ENCODE measurements around the gene ANK3. TPM values are rescaled to one million over a fixed set of nuclear protein-coding genes. Genes with fewer than 3 reads are reported as not detected.

The ANK3 gene
- total RNA-seq, 1 donor from 2014 or later, result 12.6 TPM

DNA sequence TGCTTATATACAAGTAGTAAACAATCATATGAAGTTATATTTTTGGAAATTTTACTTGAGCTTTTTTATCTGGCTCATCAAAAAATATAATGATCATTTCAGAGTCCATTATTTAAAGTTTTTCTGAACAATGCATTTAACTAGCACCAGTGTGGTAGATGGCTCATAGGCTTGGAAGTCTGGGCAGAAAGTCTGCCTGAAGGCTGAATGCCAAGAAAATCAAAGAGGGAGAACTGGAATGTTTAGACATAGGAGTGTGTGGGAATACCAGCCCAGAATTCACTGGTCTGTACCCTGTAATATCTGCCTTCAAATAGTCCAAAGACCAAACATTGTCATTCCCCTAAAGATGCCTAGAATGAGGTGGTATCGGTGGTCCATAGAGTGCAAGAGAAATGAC, 40.3 kb upstream of the ANK3 start:
- Mint-ChIP-seq H3K4me3 (ENCODE audit: unreplicated experiment) (no peak overlapping the region), H3K9me3 (ENCODE audit: unreplicated experiment) (no peaks in the 10 kb centered on the region), H3K4me1 (ENCODE audit: unreplicated experiment) (peaks cover 23% of the 10 kb centered on the region), H3K27me3 (ENCODE audit: unreplicated experiment) (peaks cover 2% of the 10 kb centered on the region), H3K36me3 (ENCODE audit: low read depth, unreplicated experiment) (no peaks in the 10 kb centered on the region), H3K27ac (ENCODE audit: unreplicated experiment) (no peak overlapping the region)
- no peak for DNase-seq (ENCODE audit: low spot score)
- TF ChIP-seq CTCF (IDR thresholded peaks at IDR 0.05; ENCODE audit: unreplicated experiment), result no peak

DNA sequence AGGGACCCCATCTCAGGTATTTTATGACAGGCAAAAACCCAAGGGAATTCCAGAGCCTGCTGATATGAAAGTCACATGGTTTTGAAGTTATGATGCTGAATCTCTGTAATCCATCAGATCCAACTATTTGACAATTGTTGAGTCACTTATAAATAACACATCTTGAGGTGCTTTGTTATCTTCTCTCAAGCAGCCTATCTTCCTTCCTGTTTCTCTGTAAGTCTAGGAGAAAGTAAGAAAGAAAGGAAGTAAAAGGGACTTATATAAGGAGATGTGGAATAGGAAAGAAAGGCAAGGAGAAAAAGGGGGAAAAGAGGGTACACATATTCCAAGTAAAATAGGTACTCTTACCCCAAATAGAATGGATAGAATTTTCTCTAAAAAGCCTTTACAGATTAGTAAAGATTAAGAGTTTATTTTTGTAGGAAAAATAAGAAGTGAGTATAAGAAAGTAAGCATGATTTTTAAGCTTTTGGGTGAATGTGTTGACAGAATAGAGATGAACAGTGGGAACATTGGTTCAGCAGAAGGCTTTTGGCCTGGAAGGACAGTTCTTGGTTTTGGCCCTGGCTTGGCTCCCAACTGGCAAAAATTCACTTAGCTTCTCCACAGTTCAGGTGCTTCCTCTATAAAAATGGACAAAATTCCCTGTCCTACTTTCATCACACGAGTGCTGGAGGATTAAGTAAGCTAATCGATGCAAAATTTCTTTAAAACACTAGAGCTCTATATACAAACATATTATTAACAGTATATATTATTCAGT, 39.6 kb upstream of the ANK3 start:
- H3K4me3 Mint-ChIP-seq (ENCODE audit: unreplicated experiment), result no peak overlapping the region
- no peak for DNase-seq (ENCODE audit: low spot score)
- no peak for TF ChIP-seq CTCF (IDR thresholded peaks at IDR 0.05; ENCODE audit: unreplicated experiment)
- no peaks in the 10 kb centered on the region for H3K36me3 Mint-ChIP-seq (ENCODE audit: low read depth, unreplicated experiment)
- H3K9me3 Mint-ChIP-seq (ENCODE audit: unreplicated experiment), result no peaks in the 10 kb centered on the region
- no peak overlapping the region for H3K27ac Mint-ChIP-seq (ENCODE audit: unreplicated experiment)
- H3K27me3 Mint-ChIP-seq (ENCODE audit: unreplicated experiment), result peaks cover 2% of the 10 kb centered on the region
- peaks cover 26% of the 10 kb centered on the region for H3K4me1 Mint-ChIP-seq (ENCODE audit: unreplicated experiment)

DNA sequence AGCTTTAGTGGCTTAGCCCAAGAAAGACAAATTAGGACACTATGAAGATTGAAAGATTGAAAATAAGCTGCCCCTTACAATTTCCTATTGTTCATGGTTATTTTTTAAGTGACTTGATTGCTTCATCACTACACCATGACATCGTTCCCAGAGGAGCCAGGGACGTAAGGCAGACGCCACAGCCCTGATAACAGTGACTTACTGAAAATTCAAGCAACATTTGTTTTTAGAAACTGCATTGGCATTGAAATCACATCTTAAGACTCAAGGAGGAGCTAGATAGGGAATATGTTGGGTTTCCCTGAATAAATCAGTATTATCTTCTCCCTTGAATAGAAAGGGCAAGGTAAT, 38.7 kb upstream of the ANK3 start:
- no peak for DNase-seq (ENCODE audit: low spot score)
- no peaks in the 10 kb centered on the region for H3K36me3 Mint-ChIP-seq (ENCODE audit: low read depth, unreplicated experiment)

GRCh38 chr10:60427709-60428386, 38.2 kb upstream of the ANK3 start:
- H3K4me1 Mint-ChIP-seq (ENCODE audit: unreplicated experiment), result peaks cover 20% of the 10 kb centered on the region
- H3K27ac Mint-ChIP-seq (ENCODE audit: unreplicated experiment), result peak overlapping the region; percentile 74
- no peak for DNase-seq (ENCODE audit: low spot score)
- TF ChIP-seq CTCF (IDR thresholded peaks at IDR 0.05; ENCODE audit: unreplicated experiment), result no peak
- no peaks in the 10 kb centered on the region for H3K27me3 Mint-ChIP-seq (ENCODE audit: unreplicated experiment)
- H3K36me3 Mint-ChIP-seq (ENCODE audit: low read depth, unreplicated experiment), result no peaks in the 10 kb centered on the region
- no peak overlapping the region for H3K4me3 Mint-ChIP-seq (ENCODE audit: unreplicated experiment)
- H3K9me3 Mint-ChIP-seq (ENCODE audit: unreplicated experiment), result no peaks in the 10 kb centered on the region

More for the DNA sequence above, 38.7 kb upstream of the ANK3 start:
- no peak overlapping the region for H3K4me3 Mint-ChIP-seq (ENCODE audit: unreplicated experiment)
- no peak for TF ChIP-seq CTCF (IDR thresholded peaks at IDR 0.05; ENCODE audit: unreplicated experiment)
- H3K27ac Mint-ChIP-seq (ENCODE audit: unreplicated experiment), result peak overlapping the region; percentile 74
- peaks cover 24% of the 10 kb centered on the region for H3K4me1 Mint-ChIP-seq (ENCODE audit: unreplicated experiment)
- no peaks in the 10 kb centered on the region for H3K9me3 Mint-ChIP-seq (ENCODE audit: unreplicated experiment)
- H3K27me3 Mint-ChIP-seq (ENCODE audit: unreplicated experiment), result peaks cover under 1% of the 10 kb centered on the region

- Mint-ChIP-seq H3K36me3 (ENCODE audit: low read depth, unreplicated experiment) (no peaks in the 10 kb centered on the region), H3K4me1 (ENCODE audit: unreplicated experiment) (peaks cover 18% of the 10 kb centered on the region), H3K9me3 (ENCODE audit: unreplicated experiment) (no peaks in the 10 kb centered on the region), H3K27me3 (ENCODE audit: unreplicated experiment) (no peaks in the 10 kb centered on the region), H3K4me3 (ENCODE audit: unreplicated experiment) (no peak overlapping the region), H3K27ac (ENCODE audit: unreplicated experiment) (no peak overlapping the region)
- no peak for DNase-seq (ENCODE audit: low spot score)
- TF ChIP-seq CTCF (IDR thresholded peaks at IDR 0.05; ENCODE audit: unreplicated experiment), result no peak
These were observed 37.5 kb upstream of the ANK3 start for GRCh38 chr10:60427148-60427547.

All from endothelial cell (in vitro differentiated cells).